Activated B cell treated with CpG ODN at 0.5 μM for 24 hours (primary cell): ENCODE measurements around the gene PTPN2. TPM values are rescaled to one million over a fixed set of nuclear protein-coding genes. Genes with fewer than 3 reads are reported as not detected.

Experiments used
- ATAC-seq: fragments of 200-7000 bp; cut with Tn5 transposase; one replicate; pipeline ENCODE4 v1.10.0; 2021; ENCODE audit warnings: low read depth, mild to moderate bottlenecking, moderate library complexity
- CTCF ChIA-PET: fragments of 350-600 bp; sonication (Branson Sonifier 250); formaldehyde crosslinking; loops from one replicate; lab custom pipeline; 2021; ENCODE audit warnings: antibody characterized with exemption; lab: Charles Lee
- POLR2A ChIA-PET: fragments of 350-600 bp; sonication (Branson Sonifier 250); formaldehyde crosslinking; loops from one replicate; lab custom pipeline; 2021; ENCODE audit warnings: antibody characterized with exemption; lab: Charles Lee
- DNase-seq: peaks from one replicate; pipeline ENCODE4 v3.0.0; 2022
- H3K27ac Mint-ChIP-seq: one replicate; pipeline ENCODE4 v1.8.0; 2020; ENCODE audit warnings: mixed read lengths
- H3K27me3 Mint-ChIP-seq: one replicate; pipeline ENCODE4 v1.8.0; 2021; ENCODE audit warnings: mixed read lengths
- H3K36me3 Mint-ChIP-seq: one replicate; pipeline ENCODE4 v1.8.0; 2021; ENCODE audit warnings: low read depth, mixed read lengths
- H3K4me1 Mint-ChIP-seq: one replicate; pipeline ENCODE4 v1.8.0; 2021; ENCODE audit warnings: mixed read lengths
- H3K4me3 Mint-ChIP-seq: one replicate; pipeline ENCODE4 v1.8.0; 2020; ENCODE audit warnings: mild to moderate bottlenecking, mixed read lengths
- H3K9me3 Mint-ChIP-seq: one replicate; pipeline ENCODE4 v1.8.0; 2020; ENCODE audit warnings: mixed read lengths
- intact Hi-C: fragments of 100-400 bp; cut with micrococcal nuclease; formaldehyde crosslinking; loops from one replicate; pipeline ENCODE4 v1.15.1; 2024
- total RNA-seq: library from RNA; stranded (reverse); gene quantifications from 2 replicates; pipeline ENCODE4 v1.2.3, GENCODE V29; 2022
- TF ChIP-seq, protein P1 (sequence below): fragments of 200-600 bp; IDR thresholded peaks from one replicate; pipeline ENCODE4 v1.8.0; 2022; ENCODE audit warnings: antibody characterized with exemption, mild to moderate bottlenecking

PTPN2 gene
- total RNA-seq, 1 donor from 2014 or later, result 76.5 TPM

DNA sequence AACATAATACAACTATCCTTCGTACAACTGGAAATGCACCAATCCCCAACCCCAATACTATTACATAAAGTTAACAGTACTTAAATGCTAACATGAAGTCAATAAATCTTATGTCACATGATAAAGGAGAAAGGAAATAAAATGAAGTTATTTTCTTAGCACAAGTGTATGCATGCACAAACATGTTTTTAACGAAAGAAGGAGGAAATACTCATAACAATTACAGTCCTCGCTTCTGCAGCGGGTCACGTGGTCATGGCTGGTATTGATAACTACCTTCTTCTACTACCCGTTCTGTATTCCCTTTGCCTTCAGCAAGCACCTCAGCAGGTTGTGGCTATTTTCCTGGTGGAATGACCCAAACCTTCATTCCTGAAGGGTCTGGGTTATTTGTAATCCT lies 129.5 kb downstream of the PTPN2 start:
- intact Hi-C loops, result no loop called here
- DNase-seq (no peak), ATAC-seq (no peak)
- CTCF ChIA-PET, result no interaction called here
- TF ChIP-seq, protein P1, sequence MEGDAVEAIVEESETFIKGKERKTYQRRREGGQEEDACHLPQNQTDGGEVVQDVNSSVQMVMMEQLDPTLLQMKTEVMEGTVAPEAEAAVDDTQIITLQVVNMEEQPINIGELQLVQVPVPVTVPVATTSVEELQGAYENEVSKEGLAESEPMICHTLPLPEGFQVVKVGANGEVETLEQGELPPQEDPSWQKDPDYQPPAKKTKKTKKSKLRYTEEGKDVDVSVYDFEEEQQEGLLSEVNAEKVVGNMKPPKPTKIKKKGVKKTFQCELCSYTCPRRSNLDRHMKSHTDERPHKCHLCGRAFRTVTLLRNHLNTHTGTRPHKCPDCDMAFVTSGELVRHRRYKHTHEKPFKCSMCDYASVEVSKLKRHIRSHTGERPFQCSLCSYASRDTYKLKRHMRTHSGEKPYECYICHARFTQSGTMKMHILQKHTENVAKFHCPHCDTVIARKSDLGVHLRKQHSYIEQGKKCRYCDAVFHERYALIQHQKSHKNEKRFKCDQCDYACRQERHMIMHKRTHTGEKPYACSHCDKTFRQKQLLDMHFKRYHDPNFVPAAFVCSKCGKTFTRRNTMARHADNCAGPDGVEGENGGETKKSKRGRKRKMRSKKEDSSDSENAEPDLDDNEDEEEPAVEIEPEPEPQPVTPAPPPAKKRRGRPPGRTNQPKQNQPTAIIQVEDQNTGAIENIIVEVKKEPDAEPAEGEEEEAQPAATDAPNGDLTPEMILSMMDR, result no peak
- Mint-ChIP-seq H3K36me3 (no peaks in the 10 kb centered on the region), H3K27me3 (peaks cover 14% of the 10 kb centered on the region), H3K9me3 (no peaks in the 10 kb centered on the region), H3K4me3 (no peak overlapping the region), H3K27ac (no peak overlapping the region), H3K4me1 (peaks cover 13% of the 10 kb centered on the region)
- POLR2A ChIA-PET, result no interaction called here

DNA sequence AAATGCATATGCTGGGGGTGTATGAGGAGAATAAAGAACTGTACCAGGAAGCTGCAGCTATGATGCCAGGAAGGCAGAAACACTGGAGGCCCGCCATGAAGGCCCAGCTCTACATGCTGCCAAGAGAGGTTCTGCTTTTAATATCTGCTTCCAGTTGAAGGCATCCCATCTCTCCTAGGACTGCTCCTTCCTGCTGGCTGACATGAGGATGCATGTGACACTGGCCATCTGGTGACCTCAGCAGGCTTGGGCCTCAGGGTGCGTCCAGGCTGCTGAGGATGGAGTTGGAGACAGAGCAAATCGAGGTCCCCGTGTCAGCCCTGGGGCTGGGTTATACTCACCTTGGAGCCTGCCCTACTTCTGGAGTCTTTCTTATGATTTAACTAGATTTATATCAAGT lies 132.1 kb downstream of the PTPN2 start:
- CTCF ChIA-PET, result no interaction called here
- Mint-ChIP-seq H3K27me3 (peaks cover 20% of the 10 kb centered on the region), H3K4me1 (peaks cover 17% of the 10 kb centered on the region), H3K4me3 (no peak overlapping the region), H3K9me3 (no peaks in the 10 kb centered on the region), H3K27ac (no peak overlapping the region), H3K36me3 (no peaks in the 10 kb centered on the region)
- no peak for ATAC-seq
- intact Hi-C loops, result no loop called here
- TF ChIP-seq, protein P1, result no peak
- no peak for DNase-seq
- POLR2A ChIA-PET, result no interaction called here

- POLR2A ChIA-PET, result no interaction called here
- Mint-ChIP-seq H3K4me1 (peaks cover 17% of the 10 kb centered on the region), H3K4me3 (no peak overlapping the region), H3K36me3 (no peaks in the 10 kb centered on the region), H3K27ac (no peak overlapping the region), H3K9me3 (no peaks in the 10 kb centered on the region), H3K27me3 (peaks cover 20% of the 10 kb centered on the region)
- ATAC-seq (no peak), DNase-seq (no peak)
- intact Hi-C loops, result no loop called here
- TF ChIP-seq, protein P1, result no peak
- CTCF ChIA-PET, result no interaction called here
Observed at GRCh38 chr18:12751503-12751884, 132.5 kb downstream of the PTPN2 start.

- no peaks in the 10 kb centered on the region for H3K36me3 Mint-ChIP-seq
- H3K27ac Mint-ChIP-seq, result no peak overlapping the region
- no peak overlapping the region for H3K4me3 Mint-ChIP-seq
- ChIA-PET CTCF (interaction anchor here (1.8 kb wide), 1 partner anchor 183 kb away, joined by 6 read pairs; no protein-coding TSS in a partner anchor), POLR2A (no interaction called here)
- TF ChIP-seq, protein P1, result no peak
- H3K9me3 Mint-ChIP-seq, result no peaks in the 10 kb centered on the region
- ATAC-seq (no peak), DNase-seq (no peak)
- H3K27me3 Mint-ChIP-seq, result peaks cover 20% of the 10 kb centered on the region
- intact Hi-C loops, result no loop called here
- H3K4me1 Mint-ChIP-seq, result peaks cover 17% of the 10 kb centered on the region
Observed at GRCh38 chr18:12750715-12751502, 133.1 kb downstream of the PTPN2 start.

DNA sequence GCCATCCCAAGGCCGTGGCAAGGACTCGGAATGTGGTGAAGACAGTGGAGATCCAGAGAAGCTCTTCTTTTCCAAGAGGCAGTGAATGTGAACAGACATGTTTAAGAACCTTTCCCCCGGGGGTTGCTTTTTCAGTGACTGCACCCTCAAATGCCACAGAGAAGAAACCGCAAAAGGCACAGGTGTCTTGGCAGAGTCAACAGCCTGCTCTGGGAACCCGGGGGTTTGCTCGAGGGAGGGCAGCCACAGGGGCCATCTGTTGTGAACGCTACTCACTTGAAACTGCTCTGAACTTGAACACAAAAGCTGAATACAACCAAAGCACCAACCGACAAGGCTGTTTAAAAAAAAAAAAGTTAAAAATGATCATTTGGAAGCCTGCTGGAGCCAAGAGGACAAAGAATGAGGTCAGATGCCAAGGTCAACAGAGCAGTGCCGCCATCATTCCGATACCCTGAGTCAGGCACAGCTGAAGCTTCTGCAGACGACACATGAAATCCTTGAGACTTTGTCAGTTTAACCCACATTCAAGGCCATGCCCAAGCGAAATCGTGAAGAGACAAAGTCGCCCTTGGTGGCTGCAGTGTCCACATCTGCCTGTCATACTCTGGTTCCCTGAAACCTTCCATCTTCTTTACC lies 133.8 kb downstream of the PTPN2 start:
- intact Hi-C loops, result no loop called here

More for the DNA sequence above, 133.8 kb downstream of the PTPN2 start:
- DNase-seq (no peak), ATAC-seq (peak; percentile 57)
- peak overlapping the region; percentile 41 for H3K4me3 Mint-ChIP-seq
- no peaks in the 10 kb centered on the region for H3K36me3 Mint-ChIP-seq
- CTCF ChIA-PET, result interaction anchor here (0.5 to 1.8 kb wide), 2 partner anchors 184 to 273 kb away, joined by 3 to 6 read pairs; no protein-coding TSS in a partner anchor
- peaks cover 17% of the 10 kb centered on the region for H3K4me1 Mint-ChIP-seq
- POLR2A ChIA-PET, result no interaction called here
- TF ChIP-seq, protein P1, result no peak
- H3K9me3 Mint-ChIP-seq, result no peaks in the 10 kb centered on the region
- H3K27me3 Mint-ChIP-seq, result peaks cover 20% of the 10 kb centered on the region
- H3K27ac Mint-ChIP-seq, result peak overlapping the region; percentile 30
